Neural progenitor cell (in vitro differentiated cells): ENCODE measurements around the gene GLT6D1.

Experiments used
- CTCF ChIP-seq: fragments of 200-600 bp; sonication (generic); IDR thresholded peaks from 2 replicates; pipeline ENCODE4 v1.5.1; 2017; ENCODE audit warnings: antibody characterized with exemption, mild to moderate bottlenecking
- EZH2 ChIP-seq: fragments of 200-600 bp; sonication (generic); IDR thresholded peaks from 2 replicates; pipeline ENCODE4 v1.6.1; 2017; ENCODE audit warnings: antibody characterized with exemption, mild to moderate bottlenecking, moderate library complexity

GRCh38 chr9:135591506-135592330 lies 47.6 kb downstream of the GLT6D1 start:
- no peak for TF ChIP-seq CTCF
- TF ChIP-seq EZH2, result no peak
